OCI-LY1 (cell line): ENCODE results near the gene RBM47.

Source experiments
- EZH2 ChIP-seq: fragments of 200-600 bp; sonication (generic), shearing (Covaris generic); IDR thresholded peaks from 2 replicates; pipeline ENCODE4 v1.8.0; 2017; ENCODE audit warnings: borderline replicate concordance, mixed run types, mild to moderate bottlenecking, antibody characterized with exemption, low read length, moderate library complexity, mixed read lengths
- TF ChIP-seq, protein P1 (sequence below): fragments of 200-600 bp; sonication (generic), shearing (Covaris generic); IDR thresholded peaks from 2 replicates; pipeline ENCODE4 v1.5.1; 2017; ENCODE audit warnings: mild to moderate bottlenecking, antibody characterized with exemption, low read length, moderate library complexity, mixed read lengths

- TF ChIP-seq, protein P1, sequence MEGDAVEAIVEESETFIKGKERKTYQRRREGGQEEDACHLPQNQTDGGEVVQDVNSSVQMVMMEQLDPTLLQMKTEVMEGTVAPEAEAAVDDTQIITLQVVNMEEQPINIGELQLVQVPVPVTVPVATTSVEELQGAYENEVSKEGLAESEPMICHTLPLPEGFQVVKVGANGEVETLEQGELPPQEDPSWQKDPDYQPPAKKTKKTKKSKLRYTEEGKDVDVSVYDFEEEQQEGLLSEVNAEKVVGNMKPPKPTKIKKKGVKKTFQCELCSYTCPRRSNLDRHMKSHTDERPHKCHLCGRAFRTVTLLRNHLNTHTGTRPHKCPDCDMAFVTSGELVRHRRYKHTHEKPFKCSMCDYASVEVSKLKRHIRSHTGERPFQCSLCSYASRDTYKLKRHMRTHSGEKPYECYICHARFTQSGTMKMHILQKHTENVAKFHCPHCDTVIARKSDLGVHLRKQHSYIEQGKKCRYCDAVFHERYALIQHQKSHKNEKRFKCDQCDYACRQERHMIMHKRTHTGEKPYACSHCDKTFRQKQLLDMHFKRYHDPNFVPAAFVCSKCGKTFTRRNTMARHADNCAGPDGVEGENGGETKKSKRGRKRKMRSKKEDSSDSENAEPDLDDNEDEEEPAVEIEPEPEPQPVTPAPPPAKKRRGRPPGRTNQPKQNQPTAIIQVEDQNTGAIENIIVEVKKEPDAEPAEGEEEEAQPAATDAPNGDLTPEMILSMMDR = no peak
- no peak for TF ChIP-seq EZH2
Measured at GRCh38 chr4:40656201-40656863, 26.7 kb upstream of the RBM47 start.
